Peyer's patch (tissue), 4 donors: Measurements from ENCODE around the gene CACUL1. TPM values are rescaled to one million over a fixed set of nuclear protein-coding genes. Genes with fewer than 3 reads are reported as not detected.
A peak's percentile ranks its signal among the peaks of the same experiment; 100 is the strongest.

Experiments
- DNase-seq, 3 donors: peaks; one replicate each; pipeline ENCODE4 v3.0.0-alpha.2; 2017 to 2019
- H3K27ac ChIP-seq, 4 donors: fragments of 200-600 bp; sonication (generic); one replicate each; pipeline ENCODE4 v1.5.1; 2016 to 2019
- H3K27me3 ChIP-seq, 2 donors: fragments of 200-600 bp; sonication (generic); one replicate each; pipeline ENCODE4 v1.5.1; 2019
- H3K36me3 ChIP-seq, 3 donors: fragments of 200-600 bp; sonication (generic); one replicate each; pipeline ENCODE4 v1.5.1; 2016 to 2019
- H3K4me1 ChIP-seq, 4 donors: fragments of 200-600 bp; sonication (generic); one replicate each; pipeline ENCODE4 v1.5.1; 2016 to 2019
- H3K4me3 ChIP-seq, 4 donors: fragments of 200-600 bp; sonication (generic); 1 replicate in 3 of 4; 2 replicates in 1 of 4; pipeline ENCODE4 v1.5.1; 2016 to 2019; ENCODE audit warnings: mild to moderate bottlenecking in 1 of 4
- H3K9me3 ChIP-seq, 4 donors: fragments of 200-600 bp; sonication (generic); one replicate each; pipeline ENCODE4 v1.5.1; 2016 to 2019; ENCODE audit warnings: mild to moderate bottlenecking in 1 of 4
- POLR2A ChIP-seq, 2 donors: fragments of 450-650 bp; IDR thresholded peaks; one replicate each; pipeline ENCODE4 v1.5.1; 2017; ENCODE audit warnings: antibody characterized with exemption in 2 of 2, mild to moderate bottlenecking in 2 of 2, moderate library complexity in 2 of 2
- total RNA-seq, 4 donors: library from RNA; depleted of rRNA; stranded (reverse); fragments of >200 nt; gene quantifications; one replicate each; pipeline ENCODE4 v1.1.0, GENCODE V29; 2016
- TF ChIP-seq, protein P1 (sequence below), 6 experiments: fragments of 450-650 bp in 4 of 6; fragments of 200-600 bp in 2 of 6; sonication (generic) in 1 of 6; IDR thresholded peaks; one replicate each; pipeline ENCODE4 v1.5.1; 2017 to 2019; ENCODE audit warnings: antibody characterized with exemption in 6 of 6, mild to moderate bottlenecking in 3 of 6, moderate library complexity in 1 of 6

Gene CACUL1
- total RNA-seq, 4 donors from 2014 or later = 20.6 to 42.6 (median 33.1) TPM

DNA sequence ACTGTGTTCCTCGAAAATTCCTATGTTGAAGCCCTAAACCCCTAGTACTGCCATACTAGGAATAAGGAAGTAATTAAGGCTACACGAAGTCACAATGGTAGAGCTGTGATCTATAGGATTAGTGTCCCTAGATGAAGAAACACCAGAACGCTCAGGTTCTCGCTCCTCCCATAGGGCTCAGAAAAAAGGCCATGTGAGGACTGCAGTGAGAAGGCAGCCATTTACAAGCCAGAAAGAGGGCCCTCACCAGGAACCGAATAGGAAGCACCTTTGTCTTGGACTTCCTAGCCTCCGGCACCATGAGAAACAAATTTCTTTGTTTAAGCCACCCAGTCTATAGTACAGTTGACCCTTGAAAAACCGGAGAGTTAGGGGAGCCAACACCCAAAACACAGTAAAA lies 46.2 kb downstream of the CACUL1 start:
- Histone ChIP-seq H3K4me1 (no peaks in the 10 kb centered on the region), H3K9me3 (no peaks in the 10 kb centered on the region), H3K4me3 (no peak overlapping the region), H3K36me3 (no peaks in the 10 kb centered on the region), H3K27me3 (no peaks in the 10 kb centered on the region), H3K27ac (no peak overlapping the region)
- TF ChIP-seq, protein P1, sequence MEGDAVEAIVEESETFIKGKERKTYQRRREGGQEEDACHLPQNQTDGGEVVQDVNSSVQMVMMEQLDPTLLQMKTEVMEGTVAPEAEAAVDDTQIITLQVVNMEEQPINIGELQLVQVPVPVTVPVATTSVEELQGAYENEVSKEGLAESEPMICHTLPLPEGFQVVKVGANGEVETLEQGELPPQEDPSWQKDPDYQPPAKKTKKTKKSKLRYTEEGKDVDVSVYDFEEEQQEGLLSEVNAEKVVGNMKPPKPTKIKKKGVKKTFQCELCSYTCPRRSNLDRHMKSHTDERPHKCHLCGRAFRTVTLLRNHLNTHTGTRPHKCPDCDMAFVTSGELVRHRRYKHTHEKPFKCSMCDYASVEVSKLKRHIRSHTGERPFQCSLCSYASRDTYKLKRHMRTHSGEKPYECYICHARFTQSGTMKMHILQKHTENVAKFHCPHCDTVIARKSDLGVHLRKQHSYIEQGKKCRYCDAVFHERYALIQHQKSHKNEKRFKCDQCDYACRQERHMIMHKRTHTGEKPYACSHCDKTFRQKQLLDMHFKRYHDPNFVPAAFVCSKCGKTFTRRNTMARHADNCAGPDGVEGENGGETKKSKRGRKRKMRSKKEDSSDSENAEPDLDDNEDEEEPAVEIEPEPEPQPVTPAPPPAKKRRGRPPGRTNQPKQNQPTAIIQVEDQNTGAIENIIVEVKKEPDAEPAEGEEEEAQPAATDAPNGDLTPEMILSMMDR (IDR thresholded peaks at IDR 0.05) = no peak
- DNase-seq = no peak

- Histone ChIP-seq H3K4me1 (no peaks in the 10 kb centered on the region), H3K27me3 (no peaks in the 10 kb centered on the region), H3K36me3 (no peaks in the 10 kb centered on the region), H3K9me3 (no peaks in the 10 kb centered on the region), H3K27ac (no peak overlapping the region), H3K4me3 (no peak overlapping the region)
- TF ChIP-seq, protein P1 (IDR thresholded peaks at IDR 0.05) = no peak
- no peak for TF ChIP-seq POLR2A (IDR thresholded peaks at IDR 0.05)
- no peak for DNase-seq
Observed at GRCh38 chr10:118704711-118705110, 50.1 kb downstream of the CACUL1 start.

GRCh38 chr10:118701529-118702323 lies 53.0 kb downstream of the CACUL1 start:
- Histone ChIP-seq H3K9me3 (no peaks in the 10 kb centered on the region), H3K27me3 (no peaks in the 10 kb centered on the region), H3K27ac (no peak overlapping the region), H3K36me3 (no peaks in the 10 kb centered on the region), H3K4me3 (no peak overlapping the region), H3K4me1 (no peaks in the 10 kb centered on the region)
- TF ChIP-seq POLR2A (IDR thresholded peaks at IDR 0.05) = no peak
- TF ChIP-seq, protein P1 (IDR thresholded peaks at IDR 0.05) = no peak
- DNase-seq = no peak

DNA sequence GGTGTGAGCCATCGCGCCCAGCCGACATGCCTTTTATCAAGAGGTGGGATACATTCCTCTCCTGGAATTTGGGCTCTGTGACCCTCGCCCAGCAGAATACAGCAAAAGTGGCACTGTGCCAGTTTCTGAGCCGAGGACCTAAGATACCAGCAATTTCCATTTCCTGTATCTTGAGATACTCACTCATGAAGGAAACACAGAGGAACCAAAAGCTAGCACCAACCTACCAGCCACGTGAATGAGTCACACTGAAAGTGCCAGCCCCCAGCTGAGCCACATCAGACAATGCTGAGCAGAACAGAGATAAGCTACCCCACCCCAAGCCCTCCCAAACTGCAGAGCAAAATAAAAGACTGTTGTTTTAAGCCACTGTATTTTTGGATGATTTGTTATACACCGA lies 56.3 kb downstream of the CACUL1 start:
- Histone ChIP-seq H3K9me3 (no peaks in the 10 kb centered on the region), H3K36me3 (no peaks in the 10 kb centered on the region), H3K4me3 (no peak overlapping the region), H3K27ac (peak overlapping the region in 1 of 4 donors; percentile 14), H3K4me1 (no peaks in the 10 kb centered on the region), H3K27me3 (no peaks in the 10 kb centered on the region)
- DNase-seq = peak in 2 of 3 donors; percentile 33 to 57
- no peak for TF ChIP-seq POLR2A (IDR thresholded peaks at IDR 0.05)
- TF ChIP-seq, protein P1 (IDR thresholded peaks at IDR 0.05) = no peak

GRCh38 chr10:118694848-118695247 lies 59.9 kb downstream of the CACUL1 start:
- peak overlapping the region in 1 of 4 donors; percentile 16 for H3K27ac ChIP-seq
- H3K4me3 ChIP-seq = no peak overlapping the region
- no peaks in the 10 kb centered on the region for H3K9me3 ChIP-seq
- H3K4me1 ChIP-seq = no peaks in the 10 kb centered on the region
- H3K27me3 ChIP-seq = no peaks in the 10 kb centered on the region
- DNase-seq = no peak
- peaks cover 0 to 7% (median 0%) of the 10 kb centered on the region in 3 donors for H3K36me3 ChIP-seq
- TF ChIP-seq POLR2A (IDR thresholded peaks at IDR 0.05) = no peak
- TF ChIP-seq, protein P1 (IDR thresholded peaks at IDR 0.05) = no peak
